Fibroblast of the conjunctiva (primary cell): ENCODE data around the gene RUNX3.

Source experiments
- DNase-seq: peaks from one replicate; pipeline ENCODE4 v3.0.0-alpha.2; 2010; ENCODE audit warnings: low read depth

RUNX3 gene

DNA sequence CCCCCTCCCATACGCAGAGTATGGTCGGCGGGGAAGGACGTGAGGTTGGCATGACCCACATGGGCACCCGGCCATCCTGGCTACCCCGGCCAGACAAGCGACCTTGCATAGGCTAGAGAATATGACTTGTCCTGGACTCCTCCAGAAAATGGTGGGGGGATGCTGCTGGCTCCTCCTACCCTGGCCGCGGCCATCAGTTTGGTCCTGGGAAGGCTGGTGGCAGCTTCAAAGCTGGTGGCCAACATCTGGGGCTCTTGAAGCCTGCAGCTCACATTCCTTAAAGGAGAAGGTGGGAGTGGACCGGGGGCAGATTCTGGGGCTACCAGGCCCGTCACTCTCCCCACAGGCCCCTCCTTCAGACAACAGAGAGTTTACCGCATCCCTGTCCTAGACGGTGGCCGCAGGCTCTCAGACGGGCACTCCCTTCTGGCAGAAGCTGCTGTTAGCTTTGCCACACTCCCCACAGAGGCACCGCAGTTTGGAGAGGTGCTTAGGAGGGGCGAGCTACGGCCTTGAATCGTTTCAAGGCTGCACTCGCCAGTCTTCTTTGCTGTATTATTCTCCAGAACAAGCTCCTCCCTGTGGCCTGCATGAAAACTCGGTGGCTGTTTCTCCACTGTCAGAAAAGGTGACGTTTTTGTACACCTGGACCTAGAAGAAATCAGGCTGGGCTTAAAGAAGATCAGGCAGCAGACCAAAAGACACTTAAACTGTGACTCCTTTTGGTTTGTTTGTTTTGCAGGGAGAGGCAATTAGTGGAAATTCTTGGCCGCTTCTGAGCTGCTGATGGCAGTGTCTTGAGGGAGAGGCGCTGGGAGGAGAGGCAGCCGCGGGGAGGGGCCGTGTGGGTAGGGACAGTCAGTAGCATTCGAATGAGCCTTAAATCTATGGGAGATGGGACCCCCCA is 68.0 kb downstream of the RUNX3 start:
- DNase-seq: no peak

DNA sequence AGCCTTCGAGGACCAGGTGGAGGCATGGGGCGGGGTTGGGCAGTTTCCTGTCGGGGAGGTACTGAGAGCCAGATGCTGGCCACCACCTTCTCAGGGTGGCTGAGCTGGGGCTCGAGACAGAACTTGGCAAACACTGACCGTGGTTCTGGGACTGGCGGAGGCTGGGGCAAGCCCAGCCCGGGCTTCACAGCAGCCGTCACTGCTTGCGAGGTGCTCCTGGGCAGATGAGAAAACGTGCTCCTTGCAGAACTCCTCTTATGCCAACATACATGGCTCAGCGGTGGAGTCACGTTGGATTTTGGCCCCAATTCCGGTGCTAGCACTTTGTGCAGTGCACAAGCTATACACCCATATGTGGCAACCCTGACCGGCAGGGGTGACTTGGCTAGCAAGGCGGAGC is 69.2 kb downstream of the RUNX3 start:
- no peak for DNase-seq

DNA sequence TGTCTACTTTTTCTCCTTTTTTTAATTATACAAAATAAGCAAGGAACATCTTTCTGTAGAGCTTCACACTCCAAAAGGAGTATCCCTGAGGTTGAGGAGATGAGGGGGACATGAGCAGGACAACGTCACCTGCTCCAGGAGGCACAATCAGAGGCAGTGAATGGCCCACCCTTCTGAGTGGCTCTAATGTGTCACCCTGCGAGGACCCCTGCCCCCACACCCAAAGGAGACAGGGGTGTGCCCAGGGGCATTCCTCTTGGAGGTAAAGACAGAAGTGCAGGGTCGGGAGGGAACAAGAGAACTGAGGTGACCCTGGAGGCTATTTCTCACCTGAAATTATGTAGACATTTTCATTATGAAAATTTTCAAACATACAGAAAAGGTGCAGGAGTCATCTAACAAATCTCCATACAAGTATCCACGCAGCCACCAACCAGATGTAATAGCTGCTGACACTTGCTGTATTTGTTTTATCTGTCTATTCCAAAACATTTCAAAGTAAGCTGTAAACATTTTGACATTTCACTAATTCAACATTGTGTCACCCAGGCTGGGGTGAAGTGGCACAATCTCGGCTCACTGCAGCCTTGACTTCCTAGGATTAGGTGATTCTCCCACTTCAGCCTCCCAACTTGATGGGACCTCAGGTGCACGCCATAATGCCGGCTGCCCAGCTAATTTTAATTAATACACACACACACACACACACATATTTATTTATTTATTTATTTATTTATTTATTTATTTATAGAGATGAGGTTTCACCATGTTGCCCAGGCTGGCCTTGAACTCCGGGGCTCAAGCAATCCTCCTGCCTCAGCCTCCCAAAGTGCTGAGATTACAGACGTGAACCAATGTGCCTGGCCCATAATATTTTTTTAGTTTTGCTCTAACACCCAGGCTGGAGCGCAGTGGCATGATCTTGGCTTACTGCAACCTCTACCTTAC is 70.7 kb downstream of the RUNX3 start:
- no peak for DNase-seq

DNA sequence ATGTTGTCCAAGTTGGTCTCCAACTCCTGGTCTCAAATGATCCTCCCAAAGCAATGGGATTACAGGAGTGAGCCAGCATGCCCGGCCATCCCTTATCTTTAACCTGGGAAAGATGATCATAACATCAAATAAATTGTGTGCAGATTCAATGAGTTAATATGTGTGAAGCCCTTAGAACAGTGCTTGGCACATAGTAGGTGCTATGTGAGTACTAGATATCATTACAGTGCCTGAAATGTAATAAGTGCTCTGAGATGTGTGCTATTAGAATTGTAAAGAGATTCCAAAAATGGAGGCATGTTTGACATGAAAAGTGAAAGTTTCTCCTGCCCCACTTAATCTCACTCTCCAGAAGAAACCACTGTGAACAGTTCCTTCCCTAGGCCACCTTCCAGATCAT is 71.8 kb downstream of the RUNX3 start:
- no peak for DNase-seq

DNA sequence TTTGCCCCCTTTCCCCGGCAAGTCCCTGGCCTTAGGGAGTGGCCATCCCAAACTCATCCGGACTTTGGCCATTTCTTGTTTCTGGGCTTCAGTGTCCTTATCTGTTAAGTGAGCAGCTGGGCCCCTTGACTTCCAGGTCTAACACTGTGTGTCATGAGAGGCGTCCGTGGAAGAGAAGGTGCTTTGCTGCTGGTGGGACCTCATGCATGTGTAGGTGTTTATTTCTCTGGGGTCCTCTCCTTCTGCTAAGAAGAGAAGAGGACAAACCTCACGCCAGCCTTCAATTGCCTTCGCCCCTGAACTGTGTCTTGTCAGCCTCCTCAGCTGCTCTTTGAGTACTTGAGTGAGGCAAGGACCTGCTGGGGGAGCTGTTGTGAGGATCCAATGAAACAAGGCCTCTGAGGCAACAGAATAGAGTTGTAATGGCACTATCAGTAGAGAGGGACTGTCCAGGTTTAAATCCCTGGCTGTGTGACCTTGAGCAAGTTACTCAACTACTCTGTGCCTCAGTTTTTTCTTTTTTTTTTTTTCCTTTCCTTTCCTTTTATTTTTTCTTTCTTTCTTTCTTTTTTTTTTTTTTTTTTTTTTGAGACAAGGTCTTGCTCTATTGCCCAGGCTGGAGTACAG is 72.5 kb downstream of the RUNX3 start:
- DNase-seq: no peak

DNA sequence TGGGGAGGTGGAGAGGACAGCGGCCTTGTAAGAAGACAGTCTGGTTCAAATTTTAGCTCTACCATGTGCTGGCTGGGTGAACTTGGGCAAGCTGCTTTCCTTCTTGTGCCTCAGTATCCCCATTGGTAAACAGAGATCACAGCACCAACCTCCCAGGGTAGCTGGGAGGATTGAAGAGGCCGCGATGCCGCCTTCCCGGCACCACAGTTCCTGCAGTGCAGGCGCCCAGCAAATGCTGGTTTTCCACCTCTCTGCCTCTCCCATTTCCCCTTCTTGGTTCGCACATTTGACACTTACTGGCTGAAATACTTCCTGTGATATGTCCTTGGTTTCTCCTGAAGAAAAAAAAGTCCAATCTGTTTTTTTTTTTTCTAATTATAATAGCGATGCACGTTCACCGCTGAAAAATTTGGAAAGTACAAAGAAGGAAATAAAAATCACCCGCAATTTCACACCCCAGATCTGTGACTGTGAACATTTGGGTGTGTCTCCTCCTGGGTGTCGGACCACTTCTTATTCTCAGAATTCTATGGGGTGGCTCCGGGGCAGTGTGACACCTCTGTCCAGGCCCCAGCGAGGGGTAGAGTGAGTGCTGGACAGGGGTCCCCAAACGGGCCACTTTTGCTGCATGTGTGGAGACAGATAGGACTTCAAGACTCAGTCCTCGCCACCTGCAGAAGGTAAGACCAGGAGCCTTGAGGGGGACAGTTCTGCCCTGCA is 73.1 kb downstream of the RUNX3 start:
- no peak for DNase-seq

DNA sequence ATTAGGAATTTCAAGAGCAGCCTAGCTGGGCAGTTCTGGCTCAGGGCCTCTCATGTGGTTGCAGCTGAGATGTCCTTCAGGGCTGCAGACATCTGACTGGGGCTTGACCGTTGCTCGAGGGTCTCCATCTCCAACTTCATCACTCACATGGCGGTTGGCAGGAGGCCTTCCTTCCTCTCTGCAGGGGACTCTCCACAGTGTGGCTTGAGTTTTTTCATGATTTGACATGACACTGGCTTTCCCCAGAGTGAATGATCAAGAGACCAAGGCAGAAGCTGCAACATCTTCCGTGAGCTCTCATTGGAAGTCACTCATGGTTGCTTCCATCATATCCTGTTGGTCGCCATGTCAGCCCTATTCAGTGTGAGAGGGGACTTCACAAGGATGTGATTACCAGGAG is 74.6 kb downstream of the RUNX3 start:
- DNase-seq: no peak

DNA sequence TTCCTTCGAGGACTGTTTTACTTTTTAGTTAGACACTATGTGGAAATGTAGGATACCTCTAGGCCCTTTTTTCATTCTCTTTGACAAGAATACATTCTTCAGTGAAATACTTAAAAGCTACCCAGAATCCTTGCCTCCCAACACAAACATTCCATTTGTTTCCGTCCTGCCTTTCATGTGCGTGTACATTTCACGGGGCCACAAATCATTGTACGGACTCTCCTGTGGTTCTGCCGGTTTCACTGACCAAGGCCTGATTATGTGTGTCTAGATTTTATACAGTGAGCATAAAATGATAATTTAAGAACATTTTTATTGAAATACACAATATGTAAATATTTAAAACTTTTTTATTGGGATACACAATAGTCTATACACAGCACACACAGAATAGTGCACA is 76.4 kb downstream of the RUNX3 start:
- no peak for DNase-seq

DNA sequence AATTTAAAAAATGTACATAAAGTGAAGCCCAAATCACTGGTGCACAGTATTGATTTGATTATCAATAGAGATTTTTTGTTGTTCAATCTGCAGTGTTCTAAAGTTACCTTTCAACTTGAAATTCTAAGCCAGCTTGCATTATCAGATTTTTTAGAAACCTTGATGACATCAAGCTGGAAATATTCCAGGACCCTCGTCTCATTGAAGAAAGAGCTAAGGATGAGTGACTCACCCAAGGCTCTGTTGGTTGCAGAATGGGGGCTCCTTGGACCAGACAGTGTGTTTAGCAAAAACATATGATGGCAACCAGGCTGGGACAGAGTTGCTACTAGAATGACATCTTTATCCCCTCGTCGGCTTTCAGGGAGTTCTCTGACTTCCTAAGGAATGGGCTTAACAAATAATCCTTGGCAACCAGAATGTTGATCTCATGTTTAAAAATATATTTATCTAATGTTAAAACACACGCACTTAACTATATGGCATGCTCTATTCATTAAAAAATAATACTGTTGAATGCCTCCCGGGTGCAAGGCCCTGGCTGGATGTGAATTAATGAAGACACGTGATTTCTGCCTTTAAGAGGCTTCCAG is 79.7 kb downstream of the RUNX3 start:
- no peak for DNase-seq

DNA sequence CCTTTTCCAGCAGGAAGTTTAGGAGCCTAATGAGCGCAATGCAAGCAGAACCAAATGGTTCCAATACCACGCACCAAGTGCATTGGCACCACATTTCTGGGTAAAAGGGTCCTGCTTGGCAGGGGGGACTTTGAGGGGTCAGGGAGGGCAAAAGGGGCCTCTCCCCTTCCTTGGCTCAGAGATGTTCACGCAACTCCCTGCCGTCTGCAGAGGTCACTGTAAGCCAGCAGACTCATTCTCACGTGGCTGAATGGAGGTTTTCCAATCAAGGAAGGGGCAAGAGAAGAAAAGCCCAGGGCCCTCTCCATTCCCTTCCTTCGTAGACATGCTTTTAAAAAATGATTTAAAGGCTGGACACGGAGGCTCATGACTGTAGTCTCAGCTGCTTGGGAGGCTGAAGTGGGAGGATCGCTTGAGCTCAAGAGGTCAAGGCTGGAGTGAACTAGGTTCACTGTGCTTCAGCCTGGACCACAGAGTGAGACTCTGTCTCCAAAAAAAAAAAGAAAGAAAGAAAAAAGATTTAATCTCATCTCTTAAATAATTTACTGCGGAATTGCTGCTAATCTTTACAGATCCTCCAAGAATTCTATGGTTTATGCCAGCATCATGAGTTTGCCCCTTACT is 80.3 kb downstream of the RUNX3 start:
- no peak for DNase-seq
